Uterus (tissue), 2 donors: ENCODE measurements around the gene PDE4B.

Source experiments
- CTCF ChIP-seq, 4 experiments: fragments of 200-600 bp in 2 of 4; fragments of 450-650 bp in 2 of 4; sonication (generic) in 2 of 4; IDR thresholded peaks; one replicate each; pipeline ENCODE4 v1.5.1; 2016 to 2019; ENCODE audit warnings: antibody characterized with exemption in 4 of 4, mild to moderate bottlenecking in 2 of 4, moderate library complexity in 1 of 4
- POLR2A ChIP-seq, 2 donors: fragments of 450-650 bp; IDR thresholded peaks; one replicate each; pipeline ENCODE4 v1.6.1; 2016; ENCODE audit warnings: antibody characterized with exemption in 2 of 2, mild to moderate bottlenecking in 1 of 2, moderate library complexity in 1 of 2

DNA sequence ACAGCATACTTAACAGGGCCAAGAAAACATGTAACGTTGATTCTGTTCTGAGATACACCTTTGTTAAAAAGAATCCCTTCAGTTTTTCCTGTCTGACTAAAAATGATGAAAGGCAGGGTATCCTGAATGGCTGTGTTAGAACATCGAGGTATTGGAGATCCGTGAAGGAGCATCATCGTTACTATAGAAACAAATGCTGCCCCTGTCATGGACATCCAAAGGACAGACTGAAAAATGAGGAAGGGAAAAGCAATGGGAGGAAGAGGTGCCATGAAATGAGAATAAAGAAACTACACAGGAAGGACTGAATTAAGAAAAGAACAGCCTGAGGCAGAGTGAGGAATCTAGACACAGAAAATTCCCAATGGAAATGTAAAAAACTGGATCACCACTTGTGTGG is 257.9 kb downstream of the PDE4B start:
- TF ChIP-seq CTCF (IDR thresholded peaks at IDR 0.05), result no peak
- no peak for TF ChIP-seq POLR2A (IDR thresholded peaks at IDR 0.05)
